Adrenal gland (tissue), 12 donors: ENCODE data around the gene CD163L1. TPM values are rescaled to one million over a fixed set of nuclear protein-coding genes. Genes with fewer than 3 reads are reported as not detected.

Source experiments
- DNase-seq, 7 donors: peaks; one replicate each; pipeline ENCODE4 v3.0.0-alpha.2; 2019 to 2020
- H3K27ac ChIP-seq, 5 donors: fragments of 200-600 bp; sonication (generic) in 4 of 5; 1 replicate in 3 of 5; 2 replicates in 2 of 5; pipeline versions ENCODE4 v1.5.1 to v1.8.0; 2016 to 2020; ENCODE audit warnings: mild to moderate bottlenecking in 1 of 5
- H3K27me3 ChIP-seq: fragments of 200-600 bp; 2 replicates; pipeline ENCODE4 v1.8.0; 2021
- H3K36me3 ChIP-seq, 2 donors: fragments of 200-600 bp; replicated peaks in 1 of 2; 1 replicate in 1 of 2; 2 replicates in 1 of 2; pipeline versions ENCODE4 v1.5.1 to v1.8.0; 2018 to 2022
- H3K4me1 ChIP-seq, 2 donors: fragments of 200-600 bp; replicated peaks in 1 of 2; 1 replicate in 1 of 2; 2 replicates in 1 of 2; pipeline versions ENCODE4 v1.5.1 to v1.8.0; 2018 to 2021
- H3K4me3 ChIP-seq, 4 donors: fragments of 200-600 bp; sonication (generic) in 3 of 4; one replicate each; pipeline ENCODE4 v1.5.1; 2016 to 2018
- H3K9me3 ChIP-seq, 3 donors: fragments of 200-600 bp; sonication (generic) in 1 of 3; replicated peaks in 1 of 3; 1 replicate in 2 of 3; 2 replicates in 1 of 3; pipeline versions ENCODE4 v1.5.1 to v1.8.0; 2016 to 2021
- CTCF ChIP-seq, 6 experiments: fragments of 450-650 bp in 4 of 6; fragments of 200-600 bp in 2 of 6; sonication (generic) in 1 of 6; IDR thresholded peaks; 1 replicate in 5 of 6; 2 replicates in 1 of 6; pipeline versions ENCODE4 v1.5.1 to v1.8.0; 2016 to 2021; ENCODE audit warnings: antibody characterized with exemption in 6 of 6, mild to moderate bottlenecking in 2 of 6, moderate library complexity in 1 of 6
- POLR2A ChIP-seq, 2 donors: fragments of 450-650 bp; IDR thresholded peaks; one replicate each; pipeline ENCODE4 v1.6.1; 2017; ENCODE audit warnings: antibody characterized with exemption in 2 of 2, mild to moderate bottlenecking in 2 of 2, moderate library complexity in 1 of 2
- WGBS, 4 donors: extraction: QIAGEN DNeasy Blood & Tissue Kit in 2 of 4; methylation state at CpG; one replicate each; pipeline versions ENCODE4 v1.1.5 to v1.1.7; 2013 to 2017; 5-methylcytosine and 5-hydroxymethylcytosine counted together
- intact Hi-C, 2 donors: fragments of 100-400 bp; cut with DNase I; formaldehyde crosslinking; loops; one replicate each; pipeline versions ENCODE4 v1.14.1 to v1.15.0; 2022 to 2023
- polyA plus RNA-seq, 3 donors: library from polyadenylated mRNA; stranded (reverse); fragments of 200-250 nt in 2 of 3; fragments of 350-450 nt in 1 of 3; fragmentation: Illumina TruSeq in 1 of 3; extraction: RNeasy Lipid Tissue Mini Kit (QIAGEN cat#74804) in 1 of 3; gene quantifications; one replicate each; pipeline ENCODE4 v1.2.3, GENCODE V29; 2013 to 2014
- total RNA-seq, 9 donors: library from RNA; depleted of rRNA in 4 of 9; stranded (reverse); fragments of >200 nt in 4 of 9; fragments of 120-200 nt in 1 of 9; fragmentation: NEBNext Ultra II Directional in 1 of 9; extraction: Animal tissue kit (Norgen Biotek cat#: 25700) in 1 of 9; gene quantifications; one replicate each; pipeline versions ENCODE4 v1.1.0 to v1.2.4, GENCODE V29; 2013 to 2023
- donor health status: healthy with polysubstance abuse.
- donor health status: Bipolar disorder and iron deficiency.
- donor health status: DM: yes; HTN: yes; CAD: no.
- donor health status: DM: no; HTN: no; CAD: no.
- donor health status: DM: no; HTN: no; CAD: no.
- donor health status: DM: yes; HTN: yes; CAD: no.

Gene CD163L1
- total and polyA plus RNA-seq, 12 donors: 1.1 to 8.9 (median 4.0) TPM

DNA sequence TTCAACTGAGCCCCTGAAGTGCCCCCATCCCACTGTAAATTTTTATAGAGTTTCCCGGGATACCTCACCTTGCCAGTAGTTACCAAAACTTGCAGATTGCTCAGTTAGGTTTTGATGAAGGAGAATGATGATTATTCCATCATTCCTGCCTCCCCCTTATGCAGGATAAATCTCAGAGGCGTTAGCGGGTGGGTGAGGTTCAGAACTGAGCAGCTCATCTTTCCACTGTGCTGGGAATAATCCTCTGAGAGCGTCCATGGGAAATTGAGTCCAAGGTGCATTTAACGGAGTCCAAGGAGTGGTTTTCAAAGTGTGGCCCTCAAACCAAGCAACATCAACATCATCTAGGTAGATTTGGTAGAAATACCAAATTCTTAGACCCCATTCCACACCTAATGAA, 121.4 kb downstream of the CD163L1 start:
- WGBS, 4 donors: 74 to 88% (median 83%) methylated on average over 5 of the region's 5 CpGs
- no peaks in the 10 kb centered on the region for H3K27me3 ChIP-seq
- H3K27ac ChIP-seq: no peak overlapping the region
- intact Hi-C loops: no loop called here
- no peaks in the 10 kb centered on the region for H3K36me3 ChIP-seq
- H3K4me1 ChIP-seq: no peaks in the 10 kb centered on the region
- H3K4me3 ChIP-seq: no peak overlapping the region
- TF ChIP-seq POLR2A (IDR thresholded peaks at IDR 0.05) (no peak), CTCF (IDR thresholded peaks at IDR 0.05) (no peak)
- no peak for DNase-seq
- H3K9me3 ChIP-seq: no peaks in the 10 kb centered on the region

- intact Hi-C loops: no loop called here
- WGBS, 4 donors: 56 to 74% (median 65%) methylated on average over 2 of the region's 2 CpGs
These were observed 122.3 kb downstream of the CD163L1 start for GRCh38 chr12:7321624-7322023.

GRCh38 chr12:7319930-7320329, 124.0 kb downstream of the CD163L1 start:
- 90 to 95% (median 92%) methylated on average over 2 of the region's 2 CpGs for WGBS, 4 donors
- no peaks in the 10 kb centered on the region for H3K27me3 ChIP-seq
- no peak for TF ChIP-seq CTCF (IDR thresholded peaks at IDR 0.05)
- no peak for TF ChIP-seq POLR2A (IDR thresholded peaks at IDR 0.05)
- intact Hi-C loops: no loop called here
- H3K9me3 ChIP-seq: no peaks in the 10 kb centered on the region
- no peaks in the 10 kb centered on the region for H3K36me3 ChIP-seq
- H3K4me3 ChIP-seq: no peak overlapping the region
- no peaks in the 10 kb centered on the region for H3K4me1 ChIP-seq
- no peak for DNase-seq
- no peak overlapping the region for H3K27ac ChIP-seq

More at GRCh38 chr12:7321624-7322023, 122.3 kb downstream of the CD163L1 start:
- Histone ChIP-seq H3K4me1 (no peaks in the 10 kb centered on the region), H3K4me3 (no peak overlapping the region), H3K36me3 (no peaks in the 10 kb centered on the region), H3K27me3 (no peaks in the 10 kb centered on the region), H3K9me3 (no peaks in the 10 kb centered on the region), H3K27ac (no peak overlapping the region)
- no peak for DNase-seq
- TF ChIP-seq CTCF (IDR thresholded peaks at IDR 0.05) (no peak), POLR2A (IDR thresholded peaks at IDR 0.05) (no peak)

DNA sequence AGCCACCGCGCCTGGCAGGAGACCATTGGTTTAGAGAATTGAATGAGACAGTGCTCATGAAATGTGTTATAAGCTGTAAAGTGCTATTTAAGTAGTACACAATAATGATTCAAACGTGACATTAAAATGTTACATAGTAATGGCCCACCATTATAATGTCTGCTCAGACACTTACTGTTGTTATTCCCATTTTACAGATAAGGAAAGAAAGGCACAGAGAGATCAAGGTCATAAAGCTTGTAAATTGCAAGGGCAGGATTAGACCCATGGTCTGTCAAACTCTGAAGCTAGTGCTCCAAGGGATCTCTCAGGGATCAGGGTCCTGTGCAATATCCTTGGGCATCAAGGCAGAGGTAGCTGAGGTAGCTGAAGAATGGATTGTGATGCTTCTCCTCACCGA, 133.9 kb downstream of the CD163L1 start:
- Histone ChIP-seq H3K4me3 (no peak overlapping the region), H3K9me3 (no peaks in the 10 kb centered on the region), H3K4me1 (no peaks in the 10 kb centered on the region), H3K27ac (no peak overlapping the region), H3K27me3 (no peaks in the 10 kb centered on the region), H3K36me3 (no peaks in the 10 kb centered on the region)
- intact Hi-C loops: no loop called here
- 85 to 88% (median 86%) methylated on average over 4 of the region's 4 CpGs for WGBS, 4 donors
- DNase-seq: no peak
- no peak for TF ChIP-seq POLR2A (IDR thresholded peaks at IDR 0.05)
- TF ChIP-seq CTCF (IDR thresholded peaks at IDR 0.05): no peak

Other genes starting within 250 kb of the CD163L1 start
- gene ACSM4, start 140.1 kb downstream of the CD163L1 start, total RNA-seq: not detected
- gene ACSM4, start 140.1 kb downstream of the CD163L1 start, polyA plus RNA-seq: not detected
- 100 to 1,000 TPM in 7 of 9 donors, 10 to 100 TPM in 1, 1 to 10 TPM in 1; 8.8 to 690 (median 366) TPM for gene CD163, start 59.6 kb upstream of the CD163L1 start, total RNA-seq
- gene CD163, start 59.6 kb upstream of the CD163L1 start, polyA plus RNA-seq: 100 to 1,000 TPM in 2 of 3 donors, 10 to 100 TPM in 1; 58.4 to 169 (median 129) TPM
- gene APOBEC1, start 221.8 kb upstream of the CD163L1 start, total RNA-seq: under 1 TPM in 1 of 9 donors, not detected in 8; 0.17 TPM
- gene APOBEC1, start 221.8 kb upstream of the CD163L1 start, polyA plus RNA-seq: not detected